NK-92 (cell line): Measurements from ENCODE around the gene RRH.
"Not testable (repeated sequence)": the region's sequence is repeated elsewhere in the genome, so short reads cannot be mapped to it uniquely, and the experiment has no call there.

Experiments
- DNase-seq: peaks from one replicate; lab custom pipeline; 2025; ENCODE audit not compliant: unreplicated experiment; lab: John Stamatoyannopoulos, UW

The RRH gene

GRCh38 chr4:109836985-109837384 is 9.2 kb downstream of the RRH start:
- DNase-seq, result no peak

- DNase-seq, result no peak
Measured at GRCh38 chr4:109846395-109847098, 18.8 kb downstream of the RRH start.

GRCh38 chr4:109847896-109848442 is 20.2 kb downstream of the RRH start, which contains the start of gene LRIT3:
LRIT3 (plus strand) TSS chr4:109848107; CDS start chr4:109848202, 95 bp downstream.
- no peak for DNase-seq

GRCh38 chr4:109848501-109848900 is 20.7 kb downstream of the RRH start:
- no peak for DNase-seq

- no peak for DNase-seq
Measured at GRCh38 chr4:109850601-109851000, 22.8 kb downstream of the RRH start.

- not testable (repeated sequence) for DNase-seq
Measured at GRCh38 chr4:109859426-109860300, 31.9 kb downstream of the RRH start.

GRCh38 chr4:109861271-109861670 is 33.5 kb downstream of the RRH start:
- DNase-seq, result no peak

- DNase-seq, result no peak
Measured at GRCh38 chr4:109861916-109862511, 34.2 kb downstream of the RRH start.

GRCh38 chr4:109864134-109864533 is 36.4 kb downstream of the RRH start:
- no peak for DNase-seq

- no peak for DNase-seq
Measured at GRCh38 chr4:109870061-109870460, 42.3 kb downstream of the RRH start.

GRCh38 chr4:109872065-109872464 is 44.3 kb downstream of the RRH start:
- DNase-seq, result no peak

GRCh38 chr4:109872950-109873656 is 45.3 kb downstream of the RRH start:
- no peak for DNase-seq

- DNase-seq, result no peak
Measured at GRCh38 chr4:109873791-109874514, 46.2 kb downstream of the RRH start.

GRCh38 chr4:109875106-109875505 is 47.3 kb downstream of the RRH start:
- no peak for DNase-seq

GRCh38 chr4:109875553-109875952 is 47.8 kb downstream of the RRH start:
- not testable (repeated sequence) for DNase-seq

GRCh38 chr4:109876634-109877265 is 49.0 kb downstream of the RRH start:
- DNase-seq, result no peak

GRCh38 chr4:109877400-109877799 is 49.6 kb downstream of the RRH start:
- no peak for DNase-seq

- DNase-seq, result no peak
Measured at GRCh38 chr4:109878355-109878754, 50.6 kb downstream of the RRH start.

- DNase-seq, result no peak
Measured at GRCh38 chr4:109879081-109879480, 51.3 kb downstream of the RRH start.
